ENCODE results near the gene LUZP1.
"Not testable (repeated sequence)": the region's sequence is repeated elsewhere in the genome, so short reads cannot be mapped to it uniquely, and the experiment has no call there.

LUZP1 gene

GRCh38 chr1:23168445-23169194, at the start of gene LUZP1:
Gene LUZP1, minus strand, starts transcription at chr1:23168856.
- DNase-seq (ENCODE audit: low read depth in 1 of 2, low spot score in 1 of 2) = peak; percentile 84

- no peak for DNase-seq (ENCODE audit: low read depth in 1 of 2, low spot score in 1 of 2)
Observed at GRCh38 chr1:23217421-23218115, 48.9 kb upstream of the LUZP1 start, which contains the start of gene HTR1D. Gene HTR1D, minus strand, starts transcription at chr1:23217502. Its CDS starts 23,283 bp downstream, at chr1:23194219.

GRCh38 chr1:23216771-23217420, 48.2 kb upstream of the LUZP1 start:
- DNase-seq (ENCODE audit: low read depth in 1 of 2, low spot score in 1 of 2) = no peak

GRCh38 chr1:23215751-23216449, 47.2 kb upstream of the LUZP1 start:
- DNase-seq (ENCODE audit: low read depth in 1 of 2, low spot score in 1 of 2) = no peak

- no peak for DNase-seq (ENCODE audit: low read depth in 1 of 2, low spot score in 1 of 2)
Observed at GRCh38 chr1:23215291-23215690, 46.6 kb upstream of the LUZP1 start.

- DNase-seq (ENCODE audit: low read depth in 1 of 2, low spot score in 1 of 2) = no peak
Observed at GRCh38 chr1:23214640-23215039, 46.0 kb upstream of the LUZP1 start.

GRCh38 chr1:23211955-23212354, 43.3 kb upstream of the LUZP1 start:
- DNase-seq (ENCODE audit: low read depth in 1 of 2, low spot score in 1 of 2) = no peak

- no peak for DNase-seq (ENCODE audit: low read depth in 1 of 2, low spot score in 1 of 2)
Observed at GRCh38 chr1:23210963-23211362, 42.3 kb upstream of the LUZP1 start.

- no peak for DNase-seq (ENCODE audit: low read depth in 1 of 2, low spot score in 1 of 2)
Observed at GRCh38 chr1:23210351-23210785, 41.7 kb upstream of the LUZP1 start.

GRCh38 chr1:23209770-23210169, 41.1 kb upstream of the LUZP1 start:
- DNase-seq (ENCODE audit: low read depth in 1 of 2, low spot score in 1 of 2) = no peak

GRCh38 chr1:23208527-23208926, 39.9 kb upstream of the LUZP1 start:
- DNase-seq (ENCODE audit: low read depth in 1 of 2, low spot score in 1 of 2) = no peak

- DNase-seq (ENCODE audit: low read depth in 1 of 2, low spot score in 1 of 2) = not testable (repeated sequence)
Observed at GRCh38 chr1:23207733-23208132, 39.1 kb upstream of the LUZP1 start.

GRCh38 chr1:23202263-23202749, 33.6 kb upstream of the LUZP1 start:
- no peak for DNase-seq (ENCODE audit: low read depth in 1 of 2, low spot score in 1 of 2)

- no peak for DNase-seq (ENCODE audit: low read depth in 1 of 2, low spot score in 1 of 2)
Observed at GRCh38 chr1:23200883-23201282, 32.2 kb upstream of the LUZP1 start.

- DNase-seq (ENCODE audit: low read depth in 1 of 2, low spot score in 1 of 2) = no peak
Observed at GRCh38 chr1:23198373-23198772, 29.7 kb upstream of the LUZP1 start.

- no peak for DNase-seq (ENCODE audit: low read depth in 1 of 2, low spot score in 1 of 2)
Observed at GRCh38 chr1:23196627-23197328, 28.1 kb upstream of the LUZP1 start.

- no peak for DNase-seq (ENCODE audit: low read depth in 1 of 2, low spot score in 1 of 2)
Observed at GRCh38 chr1:23194119-23194984, 25.7 kb upstream of the LUZP1 start.

GRCh38 chr1:23193391-23194118, 24.9 kb upstream of the LUZP1 start:
- DNase-seq (ENCODE audit: low read depth in 1 of 2, low spot score in 1 of 2) = no peak

- no peak for DNase-seq (ENCODE audit: low read depth in 1 of 2, low spot score in 1 of 2)
Observed at GRCh38 chr1:23191199-23191598, 22.5 kb upstream of the LUZP1 start.
